Immature natural killer cell (primary cell): ENCODE results near the gene NPM3. TPM values are rescaled to one million over a fixed set of nuclear protein-coding genes. Genes with fewer than 3 reads are reported as not detected.
A peak's percentile ranks its signal among the peaks of the same experiment; 100 is the strongest.
"Not testable (repeated sequence)": the region's sequence is repeated elsewhere in the genome, so short reads cannot be mapped to it uniquely, and the experiment has no call there.

ENCODE experiments used
- DNase-seq, 3 donors: peaks; one replicate each; pipeline ENCODE4 v3.0.0; 2022; ENCODE audit warnings: mixed read lengths in 1 of 3
- H3K27ac Mint-ChIP-seq, 6 donors: one replicate each; pipeline ENCODE4 v1.8.0; 2020; ENCODE audit warnings: mixed read lengths in 6 of 6, mild to moderate bottlenecking in 5 of 6, inconsistent platforms in 4 of 6, moderate library complexity in 3 of 6
- H3K27me3 Mint-ChIP-seq, 3 donors: one replicate each; pipeline ENCODE4 v1.8.0; 2020 to 2021; ENCODE audit warnings: low read depth in 3 of 3, mild to moderate bottlenecking in 3 of 3, mixed read lengths in 3 of 3, moderate library complexity in 3 of 3, inconsistent platforms in 1 of 3
- H3K36me3 Mint-ChIP-seq, 3 donors: one replicate each; pipeline ENCODE4 v1.8.0; 2020; ENCODE audit warnings: mixed read lengths in 3 of 3, inconsistent platforms in 2 of 3, mild to moderate bottlenecking in 2 of 3
- H3K4me1 Mint-ChIP-seq, 2 donors: one replicate each; pipeline ENCODE4 v1.8.0; 2020; ENCODE audit warnings: inconsistent platforms in 2 of 2, mild to moderate bottlenecking in 2 of 2, mixed read lengths in 2 of 2, moderate library complexity in 1 of 2
- H3K4me3 Mint-ChIP-seq, 5 donors: one replicate each; pipeline ENCODE4 v1.8.0; 2020; ENCODE audit warnings: mild to moderate bottlenecking in 5 of 5, mixed read lengths in 5 of 5, inconsistent platforms in 3 of 5, moderate library complexity in 3 of 5
- H3K9me3 Mint-ChIP-seq, 6 donors: one replicate each; pipeline ENCODE4 v1.8.0; 2020; ENCODE audit warnings: mild to moderate bottlenecking in 6 of 6, mixed read lengths in 6 of 6, inconsistent platforms in 4 of 6, moderate library complexity in 3 of 6
- polyA plus RNA-seq, 3 donors: library from polyadenylated mRNA; unstranded; fragments of 300-500 nt; fragmentation: Illumina TruSeq; gene quantifications; one replicate each; pipeline ENCODE4 v1.2.3, GENCODE V29; 2021

The NPM3 gene
- polyA plus RNA-seq, 3 donors from 2014 or later: 1.5 to 8.8 (median 4.7) TPM

DNA sequence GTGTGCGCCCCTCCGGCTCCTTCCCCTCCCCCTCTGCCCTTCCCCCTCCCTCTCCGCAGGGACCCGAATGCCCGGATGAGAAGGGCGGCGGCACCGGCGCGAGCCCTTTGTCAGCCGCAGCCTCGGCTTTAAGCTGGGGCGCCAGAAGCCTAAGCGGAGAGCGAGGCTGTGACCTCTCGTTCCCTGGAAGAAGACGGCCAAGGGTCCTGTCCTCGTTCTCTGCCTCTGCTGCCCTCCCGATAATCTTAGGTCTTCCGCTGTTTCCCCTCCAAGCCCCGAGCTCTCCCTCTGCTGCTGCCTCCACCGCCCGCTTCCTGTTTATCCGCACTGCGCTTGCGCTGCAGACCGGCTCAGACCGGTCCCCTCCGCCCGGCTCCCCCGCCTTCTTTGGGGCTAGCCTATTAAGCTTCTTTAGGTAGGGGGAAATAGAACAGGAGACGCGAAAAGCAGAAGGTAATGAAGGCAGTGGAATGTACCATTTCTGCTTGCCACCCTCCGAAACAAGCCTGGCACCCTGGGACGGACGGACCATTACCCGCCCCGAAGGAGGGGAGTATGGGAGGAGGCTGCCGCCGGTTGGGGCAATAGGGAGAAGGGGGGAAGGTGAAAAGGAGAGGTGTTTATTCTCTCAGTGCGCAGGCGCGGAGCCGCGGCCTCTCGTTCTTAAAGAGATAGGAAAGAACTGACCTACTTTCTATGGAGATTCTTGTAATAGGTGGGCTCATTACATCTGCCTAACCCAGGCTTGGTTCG, 35.0 kb upstream of the NPM3 start, which contains the start of gene OGA:
Gene OGA, minus strand, starts transcription at position 326 of the 753 bp plus-strand sequence. CDS start 422 bp downstream, outside the sequence.
- Mint-ChIP-seq H3K4me1 (peaks cover 51 to 54% of the 10 kb centered on the region in 2 donors), H3K36me3 (peaks cover 0 to 8% (median 0%) of the 10 kb centered on the region in 3 donors), H3K4me3 (peak within 1 kb of the TSS; percentile 94 to 100 (median 98)), H3K27me3 (peaks cover 10 to 22% (median 14%) of the 10 kb centered on the region in 3 donors), H3K9me3 (no peaks in the 10 kb centered on the region), H3K27ac (peak within 1 kb of the TSS; percentile 91 to 99 (median 95))
- DNase-seq: peak; percentile 98 to 99 (median 98)

DNA sequence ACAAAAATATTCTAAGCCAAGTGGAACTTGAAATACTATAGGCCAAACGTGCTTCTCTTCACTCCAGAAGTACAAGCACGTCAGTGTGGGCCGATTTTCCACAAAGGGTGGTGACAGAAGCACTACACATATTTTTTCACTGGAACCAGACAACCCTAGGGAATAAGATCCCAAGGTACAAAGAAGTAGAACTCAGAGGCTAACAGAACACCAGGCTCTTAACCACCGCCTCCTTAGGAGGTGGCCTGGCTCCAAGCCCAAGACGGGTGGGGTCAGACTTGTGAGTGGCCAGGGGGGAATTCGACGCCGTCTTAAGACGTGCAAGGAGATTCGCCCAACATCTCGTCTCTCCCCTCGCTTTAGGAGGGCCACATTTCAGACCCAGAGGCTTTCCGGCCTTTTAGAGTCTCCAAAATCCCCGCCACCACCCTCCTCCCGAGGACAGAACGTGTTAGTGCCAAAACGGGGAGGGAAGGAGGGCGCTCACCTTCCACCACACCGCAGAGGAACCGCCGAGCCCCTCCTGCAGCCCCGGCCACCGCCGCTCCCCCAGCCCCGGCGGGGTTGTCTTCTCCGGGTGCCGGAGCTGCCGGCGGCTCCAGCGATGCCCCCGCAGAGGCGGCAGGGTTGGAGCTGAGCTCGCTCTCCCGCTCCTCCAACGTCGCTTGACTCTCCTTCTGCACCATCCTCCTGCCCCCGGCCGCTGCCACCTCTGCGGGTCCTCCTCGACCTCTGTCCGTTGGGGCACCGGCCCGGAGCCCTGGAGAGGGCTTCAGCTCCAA, 34.3 kb upstream of the NPM3 start:
- H3K4me1 Mint-ChIP-seq: peaks cover 59 to 61% of the 10 kb centered on the region in 2 donors
- DNase-seq: no peak
- peak overlapping the region; percentile 94 to 100 (median 98) for H3K4me3 Mint-ChIP-seq
- peak overlapping the region; percentile 91 to 99 (median 95) for H3K27ac Mint-ChIP-seq
- H3K36me3 Mint-ChIP-seq: peaks cover 0 to 6% (median 2%) of the 10 kb centered on the region in 3 donors
- H3K9me3 Mint-ChIP-seq: no peaks in the 10 kb centered on the region
- peaks cover 10 to 22% (median 14%) of the 10 kb centered on the region in 3 donors for H3K27me3 Mint-ChIP-seq

DNA sequence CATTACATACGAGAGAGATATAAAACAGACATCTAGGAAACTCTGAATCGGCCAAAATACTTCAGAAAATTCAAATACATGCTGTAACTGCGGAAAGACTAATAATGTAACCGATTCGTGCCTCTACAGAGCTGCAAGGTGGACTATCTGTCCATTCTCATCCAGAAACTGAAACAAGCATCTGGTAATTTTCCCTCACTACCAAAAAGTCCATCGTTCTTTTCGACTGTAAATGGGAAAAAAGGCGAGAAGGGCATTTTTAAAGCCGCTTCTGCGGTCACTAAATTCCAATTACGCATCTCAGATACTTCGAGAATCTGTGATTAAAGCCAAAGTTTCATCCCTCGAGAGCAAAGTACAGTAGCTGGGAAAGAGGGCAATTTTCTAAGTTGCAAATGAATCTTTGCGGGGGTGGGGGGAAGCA, 33.7 kb upstream of the NPM3 start:
- Mint-ChIP-seq H3K27ac (peak overlapping the region; percentile 70 to 99 (median 88)), H3K4me1 (peaks cover 64 to 65% of the 10 kb centered on the region in 2 donors), H3K36me3 (peaks cover 0 to 4% (median 3%) of the 10 kb centered on the region in 3 donors), H3K27me3 (peaks cover 10 to 22% (median 14%) of the 10 kb centered on the region in 3 donors), H3K9me3 (no peaks in the 10 kb centered on the region), H3K4me3 (peak overlapping the region; percentile 94 to 100 (median 98))
- no peak for DNase-seq

DNA sequence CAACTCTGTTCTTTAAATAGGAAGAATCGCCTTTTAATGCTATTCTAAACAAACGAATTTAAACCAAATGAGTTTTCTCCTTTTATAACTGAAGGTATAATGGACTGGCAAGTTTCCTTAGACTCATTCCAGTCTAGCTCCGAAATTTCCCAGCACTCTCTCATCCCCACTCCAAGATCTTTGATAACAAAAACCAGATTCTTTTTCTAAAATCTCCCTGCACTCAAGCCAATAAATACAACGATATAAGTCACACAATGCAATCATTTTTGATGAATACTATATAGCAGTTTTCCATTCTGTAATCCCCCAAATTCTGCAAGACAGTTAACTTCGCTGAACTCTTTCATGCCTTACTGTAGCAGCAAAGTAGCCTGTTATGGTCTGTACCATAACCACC, 33.1 kb upstream of the NPM3 start:
- H3K4me1 Mint-ChIP-seq: peaks cover 63 to 70% of the 10 kb centered on the region in 2 donors
- H3K27ac Mint-ChIP-seq: peak overlapping the region; percentile 12 to 95 (median 85)
- H3K36me3 Mint-ChIP-seq: peaks cover 0 to 5% (median 0%) of the 10 kb centered on the region in 3 donors
- peaks cover 10 to 22% (median 14%) of the 10 kb centered on the region in 3 donors for H3K27me3 Mint-ChIP-seq
- no peak for DNase-seq
- H3K9me3 Mint-ChIP-seq: no peaks in the 10 kb centered on the region
- peak overlapping the region; percentile 94 to 100 (median 98) for H3K4me3 Mint-ChIP-seq

DNA sequence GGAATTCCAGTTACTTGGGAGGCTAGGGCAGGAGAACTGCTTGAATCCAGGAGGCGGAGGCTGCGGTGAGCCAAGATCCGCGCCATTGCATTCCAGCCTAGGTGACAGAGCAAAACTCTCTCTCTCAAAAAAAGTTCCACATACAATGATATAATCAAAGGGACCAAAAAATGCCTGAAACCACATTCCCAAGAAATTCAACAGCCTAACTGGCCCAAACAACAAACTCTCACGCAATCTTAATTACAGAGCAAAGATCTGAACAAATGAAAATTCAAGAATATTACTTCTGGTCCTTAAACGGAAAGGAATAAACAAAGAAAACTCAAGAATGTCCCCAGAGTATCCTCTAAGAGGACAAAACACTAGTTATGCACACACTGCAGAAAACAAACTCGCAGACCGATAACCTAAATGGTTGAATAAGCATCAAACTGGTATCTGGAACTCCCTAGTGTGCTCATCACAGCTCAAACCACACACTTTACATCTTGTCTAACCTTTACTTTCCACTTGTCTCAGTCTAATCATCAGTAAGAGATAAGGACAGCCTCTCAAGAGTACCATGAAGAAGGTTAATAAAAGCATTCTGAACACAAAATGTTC, 31.3 kb upstream of the NPM3 start:
- H3K9me3 Mint-ChIP-seq: no peaks in the 10 kb centered on the region
- H3K36me3 Mint-ChIP-seq: peaks cover 0 to 11% (median 4%) of the 10 kb centered on the region in 3 donors
- H3K4me1 Mint-ChIP-seq: peaks cover 66 to 81% of the 10 kb centered on the region in 2 donors
- peak overlapping the region; percentile 55 to 95 (median 82) for H3K27ac Mint-ChIP-seq
- DNase-seq: no peak
- H3K27me3 Mint-ChIP-seq: peaks cover 11 to 22% (median 14%) of the 10 kb centered on the region in 3 donors
- peak overlapping the region; percentile 94 to 100 (median 98) for H3K4me3 Mint-ChIP-seq

DNA sequence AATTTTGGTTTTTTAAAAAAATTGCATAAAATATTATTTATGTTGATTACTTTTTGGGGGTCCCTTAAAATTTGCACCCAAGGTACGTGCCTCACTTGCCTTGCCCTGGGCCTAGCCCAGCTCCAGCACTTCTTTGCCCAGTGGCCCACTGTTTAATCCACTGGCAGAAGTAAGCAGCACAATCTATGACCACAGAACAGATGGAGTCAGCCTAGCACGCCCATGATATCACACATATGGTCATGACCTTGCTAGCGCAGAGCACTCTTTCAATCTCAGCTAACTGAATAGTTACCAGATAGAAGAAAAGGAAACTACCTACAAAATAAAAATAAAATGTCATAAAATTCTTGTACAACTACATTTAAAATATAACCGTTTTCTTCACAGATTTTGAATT, 29.4 kb upstream of the NPM3 start:
- peaks cover 61 to 73% of the 10 kb centered on the region in 2 donors for H3K4me1 Mint-ChIP-seq
- peak overlapping the region in 2 of 6 donors; percentile 23 to 62 for H3K27ac Mint-ChIP-seq
- H3K36me3 Mint-ChIP-seq: peaks cover 4 to 21% (median 7%) of the 10 kb centered on the region in 3 donors

DNA sequence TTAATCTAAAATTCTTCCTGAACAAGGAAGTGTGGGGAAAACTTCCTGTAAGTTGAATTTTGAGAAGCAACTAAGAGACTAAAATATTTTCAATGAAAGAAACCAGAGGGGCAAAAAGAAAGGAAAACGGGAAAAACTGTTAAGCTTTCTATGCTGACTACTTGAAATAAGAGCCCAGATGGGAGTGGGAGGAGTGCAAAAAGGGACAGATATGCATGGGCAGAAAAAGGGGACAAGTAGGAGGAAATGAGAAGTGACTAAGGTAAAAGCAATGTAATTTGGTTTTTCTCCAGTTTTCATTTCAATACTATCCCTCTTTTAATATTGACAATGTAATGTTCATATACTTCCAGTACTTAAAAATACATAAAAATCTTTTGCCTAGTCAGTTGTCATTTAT, 23.9 kb upstream of the NPM3 start:
- Mint-ChIP-seq H3K36me3 (peaks cover 14 to 39% (median 20%) of the 10 kb centered on the region in 3 donors), H3K27me3 (peaks cover 0 to 2% (median 2%) of the 10 kb centered on the region in 3 donors), H3K4me3 (no peak overlapping the region), H3K9me3 (no peaks in the 10 kb centered on the region), H3K27ac (peak overlapping the region in 1 of 6 donors; percentile 60), H3K4me1 (peaks cover 19 to 42% of the 10 kb centered on the region in 2 donors)
- DNase-seq: no peak

More for the DNA sequence above, 29.4 kb upstream of the NPM3 start:
- Mint-ChIP-seq H3K27me3 (peaks cover 3 to 12% (median 5%) of the 10 kb centered on the region in 3 donors), H3K4me3 (peak overlapping the region in 4 of 5 donors; percentile 1 to 100 (median 43)), H3K9me3 (no peaks in the 10 kb centered on the region)
- DNase-seq: no peak

DNA sequence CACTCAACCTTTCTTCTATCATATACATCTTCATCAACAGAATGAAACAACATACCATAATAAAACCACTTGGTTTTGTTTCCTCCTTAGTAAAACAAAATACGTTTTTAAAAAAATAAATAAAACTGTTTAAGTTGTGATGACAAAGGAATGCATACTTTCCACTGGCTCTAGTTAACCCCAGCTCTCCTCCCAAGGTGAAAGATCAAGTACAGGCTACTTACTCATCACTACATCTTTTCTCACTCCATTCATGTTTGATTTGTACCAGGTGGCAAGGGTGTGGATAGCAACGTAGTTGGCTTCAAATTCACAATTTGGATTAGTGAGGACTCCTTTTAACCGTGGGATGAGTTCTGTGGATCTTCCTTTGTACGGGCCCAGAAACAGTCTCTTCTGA, 20.3 kb upstream of the NPM3 start:
- Mint-ChIP-seq H3K36me3 (peaks cover 13 to 51% (median 32%) of the 10 kb centered on the region in 3 donors), H3K27me3 (peaks cover 2% of the 10 kb centered on the region in 3 donors), H3K9me3 (no peaks in the 10 kb centered on the region), H3K4me1 (peaks cover 24 to 52% of the 10 kb centered on the region in 2 donors), H3K4me3 (no peak overlapping the region), H3K27ac (peak overlapping the region in 1 of 6 donors; percentile 25)
- DNase-seq: no peak

DNA sequence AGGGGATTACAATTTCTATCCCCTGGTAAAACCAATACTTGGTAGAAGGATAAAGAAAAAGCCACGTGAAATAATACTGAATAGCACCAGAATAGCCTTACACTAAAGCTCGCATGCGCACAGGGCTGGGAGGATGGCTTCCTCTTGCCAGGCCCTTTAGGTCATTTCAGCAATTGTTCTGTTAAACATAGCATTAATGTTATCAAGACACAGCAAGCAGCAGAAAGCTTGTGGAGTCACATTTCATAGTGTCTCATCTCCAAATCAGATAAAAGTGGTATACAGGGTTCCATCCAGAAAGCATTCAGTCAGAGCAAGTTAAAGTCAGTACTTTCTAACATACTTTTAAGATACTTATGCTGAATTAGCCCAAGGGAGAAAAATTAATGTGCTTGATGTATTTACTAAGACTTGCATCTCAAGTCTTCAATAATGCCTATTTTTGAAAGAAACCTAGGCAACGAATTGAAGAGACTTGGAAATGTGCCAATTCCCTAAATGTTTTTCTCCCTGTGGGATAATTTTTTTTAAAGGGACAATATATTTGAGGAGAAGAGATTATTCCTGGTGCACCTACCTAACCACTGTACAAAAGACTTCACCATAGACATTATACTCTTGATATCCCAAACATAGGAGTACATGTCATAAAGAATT, 14.3 kb upstream of the NPM3 start:
- Mint-ChIP-seq H3K36me3 (peaks cover 8 to 74% (median 55%) of the 10 kb centered on the region in 3 donors), H3K4me1 (peaks cover 29 to 67% of the 10 kb centered on the region in 2 donors), H3K27me3 (peaks cover 2 to 4% (median 2%) of the 10 kb centered on the region in 3 donors), H3K9me3 (no peaks in the 10 kb centered on the region), H3K4me3 (no peak overlapping the region), H3K27ac (no peak overlapping the region)
- no peak for DNase-seq

DNA sequence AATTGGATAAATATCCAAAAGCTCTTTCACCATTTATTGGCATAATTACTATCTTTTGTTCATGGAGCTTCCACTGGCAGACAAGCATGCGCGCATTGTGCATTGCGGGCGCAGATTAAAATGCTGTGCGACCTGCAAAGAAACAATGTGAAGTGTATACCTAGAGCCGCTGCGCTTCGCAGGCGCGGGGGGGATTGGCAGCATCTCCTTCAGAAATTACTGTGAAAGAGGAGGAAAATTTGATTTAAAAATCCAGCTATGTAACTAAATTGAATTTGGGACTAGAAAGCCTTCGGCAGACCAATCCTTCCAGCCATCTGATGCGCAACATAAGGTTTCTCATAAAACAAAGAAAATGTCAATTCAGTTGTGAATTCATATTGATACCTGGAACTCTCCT, 10.3 kb upstream of the NPM3 start:
- H3K4me1 Mint-ChIP-seq: peaks cover 11 to 35% of the 10 kb centered on the region in 2 donors
- H3K4me3 Mint-ChIP-seq: no peak overlapping the region
- peaks cover 8 to 57% (median 40%) of the 10 kb centered on the region in 3 donors for H3K36me3 Mint-ChIP-seq
- no peaks in the 10 kb centered on the region for H3K9me3 Mint-ChIP-seq
- peaks cover 0 to 2% (median 2%) of the 10 kb centered on the region in 3 donors for H3K27me3 Mint-ChIP-seq
- no peak overlapping the region for H3K27ac Mint-ChIP-seq
- DNase-seq: no peak

DNA sequence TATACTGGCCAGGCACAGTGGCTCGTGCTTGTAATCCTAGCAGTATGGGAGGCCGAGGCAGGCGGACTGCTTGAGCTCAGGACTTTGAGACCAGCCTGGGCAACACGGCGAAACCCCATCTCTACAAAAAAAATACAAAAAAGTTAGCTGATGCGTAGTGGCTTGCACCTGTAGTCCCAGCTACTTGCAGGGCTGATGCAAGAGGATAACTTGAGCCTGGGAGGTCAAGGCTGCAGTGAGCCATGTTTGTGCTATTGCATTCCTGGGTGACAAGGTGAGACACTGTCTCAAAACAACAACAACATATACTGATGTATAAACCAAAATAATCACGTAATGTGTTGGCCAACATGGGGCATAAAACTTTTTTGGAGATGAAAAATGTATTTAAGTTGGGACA, 6.4 kb upstream of the NPM3 start:
- Mint-ChIP-seq H3K9me3 (no peaks in the 10 kb centered on the region), H3K27ac (peak overlapping the region in 2 of 6 donors; percentile 16 to 23), H3K4me3 (no peak overlapping the region), H3K4me1 (peaks cover 10 to 21% of the 10 kb centered on the region in 2 donors), H3K27me3 (peaks cover 0 to 7% (median 4%) of the 10 kb centered on the region in 3 donors), H3K36me3 (peaks cover 13 to 56% (median 33%) of the 10 kb centered on the region in 3 donors)
- DNase-seq: no peak

DNA sequence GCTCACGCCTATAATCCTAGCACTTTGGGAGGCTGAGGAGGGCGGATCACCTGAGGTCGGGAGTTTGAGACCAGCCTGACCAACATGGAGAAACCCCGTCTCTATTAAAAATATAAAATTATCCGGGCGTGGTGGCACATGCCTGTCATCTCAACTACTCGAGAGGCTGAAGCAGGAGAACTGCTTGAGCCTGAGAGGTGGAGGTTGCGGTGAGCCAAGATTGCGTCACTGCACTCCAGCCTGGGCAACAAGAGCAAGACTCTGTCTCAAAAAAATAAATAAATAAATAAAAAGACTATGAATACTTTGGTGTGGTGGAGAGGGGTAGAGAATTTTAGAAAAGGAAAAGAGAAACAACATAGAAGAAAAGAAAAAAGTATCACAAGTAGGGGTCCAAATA, 6.0 kb upstream of the NPM3 start:
- not testable (repeated sequence) for DNase-seq, H3K4me3 Mint-ChIP-seq, H3K27me3 Mint-ChIP-seq, H3K9me3 Mint-ChIP-seq
- peaks cover 12 to 21% of the 10 kb centered on the region in 2 donors for H3K4me1 Mint-ChIP-seq
- peak overlapping the region in 2 of 6 donors; percentile 16 to 23 for H3K27ac Mint-ChIP-seq
- H3K36me3 Mint-ChIP-seq: peaks cover 13 to 51% (median 31%) of the 10 kb centered on the region in 3 donors
